Calu3 (cell line): ENCODE measurements around the gene PPP1R9A. TPM values are rescaled to one million over a fixed set of nuclear protein-coding genes. Genes with fewer than 3 reads are reported as not detected.
A peak's percentile ranks its signal among the peaks of the same experiment; 100 is the strongest.

Experiments
- BruUV-seq: library from RNA; stranded (reverse); fragments of 400-500 nt; replicated peaks from 2 replicates; lab custom pipeline; 2021; lab: Mats Ljungman, UMichigan
- CTCF ChIA-PET: fragments of 300-600 bp; sonication (Branson Sonifier 250); formaldehyde crosslinking; loops from one replicate; lab custom pipeline; 2022; ENCODE audit warnings: antibody characterized with exemption; lab: Charles Lee
- DNase-seq: peaks from one replicate; pipeline ENCODE4 v3.0.0; 2022
- H3K27ac Mint-ChIP-seq: one replicate; pipeline ENCODE4 v1.8.0; 2022; ENCODE audit warnings: mixed read lengths; ENCODE audit not compliant: unreplicated experiment
- H3K27me3 Mint-ChIP-seq: one replicate; pipeline ENCODE4 v1.8.0; 2022; ENCODE audit warnings: mixed read lengths; ENCODE audit not compliant: unreplicated experiment
- H3K36me3 Mint-ChIP-seq: one replicate; pipeline ENCODE4 v1.8.0; 2022; ENCODE audit warnings: mild to moderate bottlenecking, moderate library complexity, mixed read lengths; ENCODE audit not compliant: insufficient read depth, unreplicated experiment
- H3K4me1 Mint-ChIP-seq: one replicate; pipeline ENCODE4 v1.8.0; 2022; ENCODE audit warnings: mild to moderate bottlenecking, low read depth, mixed read lengths; ENCODE audit not compliant: unreplicated experiment
- H3K4me3 Mint-ChIP-seq: one replicate; pipeline ENCODE4 v1.8.0; 2022; ENCODE audit warnings: mild to moderate bottlenecking, low read depth, moderate library complexity, mixed read lengths; ENCODE audit not compliant: unreplicated experiment
- H3K9me3 Mint-ChIP-seq: one replicate; pipeline ENCODE4 v1.8.0; 2022; ENCODE audit warnings: low read depth, mixed read lengths; ENCODE audit not compliant: unreplicated experiment
- CTCF ChIP-seq: fragments of 200-600 bp; IDR thresholded peaks from one replicate; pipeline ENCODE4 v1.8.0; 2022; ENCODE audit warnings: antibody characterized with exemption; ENCODE audit not compliant: unreplicated experiment
- intact Hi-C: fragments of 100-400 bp; cut with micrococcal nuclease; formaldehyde crosslinking; loops from one replicate; pipeline ENCODE4 v1.10.0; 2022; ENCODE audit not compliant: unreplicated experiment
- total RNA-seq: library from RNA; stranded (reverse); gene quantifications from 2 replicates; pipeline ENCODE4 v1.2.3, GENCODE V29; 2022

PPP1R9A gene
- total RNA-seq, 1 experiment from 2014 or later: 19.4 TPM

- H3K4me1 Mint-ChIP-seq: peaks cover 9% of the 10 kb centered on the region
- DNase-seq: peak; percentile 63
- CTCF ChIA-PET: interaction anchor here (0.9 kb wide), 1 partner anchor 87 kb away, joined by 3 read pairs; no protein-coding TSS in a partner anchor
- no peaks in the 10 kb centered on the region for H3K36me3 Mint-ChIP-seq
- no peaks in the 10 kb centered on the region for H3K9me3 Mint-ChIP-seq
- no TSS peak for BruUV-seq
- TF ChIP-seq CTCF: peak; percentile 23
- intact Hi-C loops: no loop called here
- H3K4me3 Mint-ChIP-seq: no peak overlapping the region
- H3K27me3 Mint-ChIP-seq: no peaks in the 10 kb centered on the region
- no peak overlapping the region for H3K27ac Mint-ChIP-seq
These were observed 18.8 kb upstream of the PPP1R9A start for GRCh38 chr7:94888551-94888950.

GRCh38 chr7:94888995-94889523 lies 18.3 kb upstream of the PPP1R9A start:
- no peak for TF ChIP-seq CTCF
- Mint-ChIP-seq H3K4me1 (peaks cover 9% of the 10 kb centered on the region), H3K36me3 (no peaks in the 10 kb centered on the region), H3K27ac (no peak overlapping the region), H3K9me3 (no peaks in the 10 kb centered on the region), H3K27me3 (no peaks in the 10 kb centered on the region), H3K4me3 (no peak overlapping the region)
- no peak for DNase-seq
- CTCF ChIA-PET: interaction anchor here (0.9 kb wide), 1 partner anchor 86 kb away, joined by 3 read pairs; no protein-coding TSS in a partner anchor
- BruUV-seq: no TSS peak
- intact Hi-C loops: no loop called here

- no peak for TF ChIP-seq CTCF
- no peak overlapping the region for H3K4me3 Mint-ChIP-seq
- H3K27me3 Mint-ChIP-seq: no peaks in the 10 kb centered on the region
- peaks cover 9% of the 10 kb centered on the region for H3K4me1 Mint-ChIP-seq
- no TSS peak for BruUV-seq
- CTCF ChIA-PET: interaction anchor here (0.6 kb wide), 1 partner anchor 601 kb away, joined by 3 read pairs; no protein-coding TSS in a partner anchor
- no peaks in the 10 kb centered on the region for H3K36me3 Mint-ChIP-seq
- H3K9me3 Mint-ChIP-seq: no peaks in the 10 kb centered on the region
- DNase-seq: no peak
- intact Hi-C loops: no loop called here
- H3K27ac Mint-ChIP-seq: no peak overlapping the region
These were observed 17.2 kb upstream of the PPP1R9A start for GRCh38 chr7:94890216-94890615.

- no peak overlapping the region for H3K27ac Mint-ChIP-seq
- no TSS peak for BruUV-seq
- H3K4me1 Mint-ChIP-seq: peaks cover 9% of the 10 kb centered on the region
- TF ChIP-seq CTCF: no peak
- DNase-seq: no peak
- H3K36me3 Mint-ChIP-seq: no peaks in the 10 kb centered on the region
- H3K27me3 Mint-ChIP-seq: no peaks in the 10 kb centered on the region
- H3K4me3 Mint-ChIP-seq: no peak overlapping the region
- H3K9me3 Mint-ChIP-seq: no peaks in the 10 kb centered on the region
- intact Hi-C loops: no loop called here
- CTCF ChIA-PET: no interaction called here
These were observed 13.7 kb upstream of the PPP1R9A start for GRCh38 chr7:94893661-94894060.
